ENCODE measurements around the gene WWOX. TPM values are rescaled to one million over a fixed set of nuclear protein-coding genes. Genes with fewer than 3 reads are reported as not detected.

The WWOX gene
- total and polyA plus RNA-seq, 2 of the 8 experiments (the other 6 are each of a cell fraction or from before 2014, with no cell fraction given), result 5.4 to 16.7 TPM

- no peaks in the 10 kb centered on the region; a peak in 1 of 7 replicates for H3K27me3 ChIP-seq (replicated peaks in 1 of 4; ENCODE audit: control insufficient read depth in 3 of 4, extremely low read depth in 1 of 4, insufficient read depth in 3 of 4, low read length in 3 of 4)
- 94% methylated on average over 8 of the region's 8 CpGs; no CpG with 5 or more reads in 1 of the 2 experiments for WGBS, 2 experiments (ENCODE audit: extremely low coverage in 1 of 2, insufficient coverage in 1 of 2, insufficient read length in 1 of 2, insufficient replicate concordance in 2 of 2, low coverage in 1 of 2, low lambda C conversion rate in 2 of 2, missing lambda C conversion rate in 1 of 2)
- ChIA-PET CTCF (ENCODE audit: partially characterized antibody) (no interaction called here), POLR2A (ENCODE audit: partially characterized antibody) (no interaction called here)
- H3K23me2 ChIP-seq (ENCODE audit: low read depth, low read length), result no peaks in the 10 kb centered on the region
- H3K36me3 ChIP-seq (ENCODE audit: control insufficient read depth in 2 of 4, insufficient read depth in 4 of 4, low read length in 3 of 4), result no peaks in the 10 kb centered on the region
- H2BK120ac ChIP-seq (replicated peaks; ENCODE audit: low read depth, low read length), result no peak overlapping the region
- no peaks in the 10 kb centered on the region for H3K79me2 ChIP-seq (ENCODE audit: control insufficient read depth in 1 of 2, insufficient read depth in 2 of 2, low read length in 2 of 2)
- H4K5ac ChIP-seq (ENCODE audit: insufficient read length, low read depth, low read length), result no peak overlapping the region
- no peaks in the 10 kb centered on the region for H3K9me3 ChIP-seq (ENCODE audit: insufficient read depth in 2 of 2, low read depth in 1 of 2, low read length in 1 of 2)
- H2BK15ac ChIP-seq (ENCODE audit: low read length), result no peak overlapping the region
- no peak overlapping the region for H3K4me3 ChIP-seq (ENCODE audit: extremely low read depth in 1 of 4, insufficient read depth in 2 of 4, low read depth in 3 of 4, low read length in 4 of 4)
- DNase-seq (ENCODE audit: low read depth in 1 of 2, low spot score in 2 of 2) (no peak), FAIRE-seq (no peak)
- no peak overlapping the region for H3K56ac ChIP-seq (replicated peaks; ENCODE audit: insufficient read length, low read depth, low read length)
- no peak overlapping the region for H4K91ac ChIP-seq (replicated peaks; ENCODE audit: insufficient read length, low read length)
- H2AFZ ChIP-seq (ENCODE audit: low read length), result no peak overlapping the region
- no peak overlapping the region for H4K8ac ChIP-seq (ENCODE audit: extremely low read depth, insufficient read depth, low read length)
- no peaks in the 10 kb centered on the region for H4K20me1 ChIP-seq (replicated peaks in 1 of 2; ENCODE audit: control insufficient read depth in 1 of 2, insufficient read depth in 2 of 2, low read length in 2 of 2)
- H3K23ac ChIP-seq (ENCODE audit: insufficient read length), result no peak overlapping the region
- H2BK5ac ChIP-seq (ENCODE audit: low read depth, low read length), result no peak overlapping the region
- H3K4me2 ChIP-seq (ENCODE audit: insufficient read depth in 1 of 2, low read depth in 2 of 2, low read length in 2 of 2), result no peak overlapping the region
- no peak overlapping the region for H2BK20ac ChIP-seq (ENCODE audit: low read length)
- H2AK5ac ChIP-seq (ENCODE audit: low read depth, low read length), result no peak overlapping the region
- H3K27ac ChIP-seq (ENCODE audit: low read depth, low read length), result no peak overlapping the region
- no peaks in the 10 kb centered on the region; the same call in 1 of the 2 replicates for H3K79me1 ChIP-seq (ENCODE audit: low read depth, low read length)
- no peak overlapping the region for H3K9ac ChIP-seq (replicated peaks in 1 of 4; ENCODE audit: extremely low read depth in 1 of 4, low read depth in 3 of 4, low read length in 3 of 4)
- H3K4ac ChIP-seq (replicated peaks; ENCODE audit: insufficient read length, low read depth, low read length), result no peak overlapping the region
- H3K4me1 ChIP-seq (replicated peaks in 1 of 4; ENCODE audit: control insufficient read depth in 3 of 4, insufficient read depth in 4 of 4, low read length in 3 of 4), result no peaks in the 10 kb centered on the region
- no peak overlapping the region for H3K18ac ChIP-seq (ENCODE audit: extremely low read depth, low read length)
- no peak overlapping the region for H3K14ac ChIP-seq (ENCODE audit: insufficient read length)
- H2BK12ac ChIP-seq (ENCODE audit: low read depth, low read length), result no peak overlapping the region
- no peak for TF ChIP-seq CTBP2 (IDR thresholded peaks at IDR 0.05; ENCODE audit: borderline replicate concordance, insufficient read depth, insufficient read length, low read length)
Measured at GRCh38 chr16:78519896-78520295, 420.4 kb downstream of the WWOX start.

Measured in H1 (cell line).